Glomerular visceral epithelial cell (primary cell): Measurements from ENCODE around the gene SNCAIP.

ENCODE experiments used
- DNase-seq: peaks from one replicate; pipeline ENCODE4 v3.0.0-alpha.2; 2016; ENCODE audit errors: extremely low spot score

Gene SNCAIP

GRCh38 chr5:122426301-122426700 is 114.3 kb downstream of the SNCAIP start:
- no peak for DNase-seq

GRCh38 chr5:122427621-122428020 is 115.6 kb downstream of the SNCAIP start:
- DNase-seq, result no peak

- DNase-seq, result no peak
Measured at GRCh38 chr5:122429545-122430318, 117.7 kb downstream of the SNCAIP start.

- DNase-seq, result no peak
Measured at GRCh38 chr5:122430319-122430586, 118.2 kb downstream of the SNCAIP start.

GRCh38 chr5:122431298-122431697 is 119.3 kb downstream of the SNCAIP start:
- DNase-seq, result no peak

- DNase-seq, result no peak
Measured at GRCh38 chr5:122434205-122434970, 122.4 kb downstream of the SNCAIP start.

- DNase-seq, result no peak
Measured at GRCh38 chr5:122435234-122435633, 123.2 kb downstream of the SNCAIP start.

- no peak for DNase-seq
Measured at GRCh38 chr5:122435761-122436160, 123.7 kb downstream of the SNCAIP start.

- no peak for DNase-seq
Measured at GRCh38 chr5:122436615-122437014, 124.6 kb downstream of the SNCAIP start.

- no peak for DNase-seq
Measured at GRCh38 chr5:122439645-122440044, 127.6 kb downstream of the SNCAIP start.

GRCh38 chr5:122442938-122443337 is 130.9 kb downstream of the SNCAIP start:
- DNase-seq, result no peak

GRCh38 chr5:122444411-122444810 is 132.4 kb downstream of the SNCAIP start:
- DNase-seq, result no peak

GRCh38 chr5:122445070-122445469 is 133.0 kb downstream of the SNCAIP start:
- DNase-seq, result no peak

GRCh38 chr5:122447072-122447471 is 135.0 kb downstream of the SNCAIP start:
- no peak for DNase-seq

GRCh38 chr5:122447879-122448278 is 135.8 kb downstream of the SNCAIP start:
- DNase-seq, result no peak

- no peak for DNase-seq
Measured at GRCh38 chr5:122454541-122454940, 142.5 kb downstream of the SNCAIP start.

- no peak for DNase-seq
Measured at GRCh38 chr5:122455939-122456338, 143.9 kb downstream of the SNCAIP start.

GRCh38 chr5:122457178-122457826 is 145.3 kb downstream of the SNCAIP start:
- no peak for DNase-seq

- peak; percentile 27 for DNase-seq
Measured at GRCh38 chr5:122458278-122458872, 146.3 kb downstream of the SNCAIP start.

GRCh38 chr5:122462486-122462885 is 150.4 kb downstream of the SNCAIP start:
- DNase-seq, result no peak

- no peak for DNase-seq
Measured at GRCh38 chr5:122463221-122463620, 151.2 kb downstream of the SNCAIP start.

- DNase-seq, result no peak
Measured at GRCh38 chr5:122464191-122464590, 152.2 kb downstream of the SNCAIP start.
